Cardiac muscle cell (in vitro differentiated cells and primary cell): ENCODE data around the gene KAT2A. TPM values are rescaled to one million over a fixed set of nuclear protein-coding genes. Genes with fewer than 3 reads are reported as not detected.

ENCODE experiments used
- DNase-seq, 2 donors: peaks; one replicate each; pipeline versions ENCODE4 v3.0.0 to v3.0.0-alpha.2; 2010 to 2017; ENCODE audit warnings: low read depth in 1 of 2, low spot score in 1 of 2
- H3K27ac ChIP-seq: fragments of 200-600 bp; sonication (generic); 2 replicates; pipeline ENCODE4 v1.5.1; 2016
- H3K27me3 ChIP-seq: fragments of 200-600 bp; sonication (generic); 2 replicates; pipeline ENCODE4 v1.6.0; 2016; ENCODE audit warnings: control low read depth
- H3K36me3 ChIP-seq: fragments of 200-600 bp; sonication (generic); 2 replicates; pipeline ENCODE4 v1.5.1; 2016; ENCODE audit warnings: control low read depth
- H3K4me1 ChIP-seq: fragments of 200-600 bp; sonication (generic); 2 replicates; pipeline ENCODE4 v1.8.1; 2017; ENCODE audit warnings: low read depth, mild to moderate bottlenecking, mixed run types
- H3K4me3 ChIP-seq: fragments of 200-600 bp; sonication (generic); 2 replicates; pipeline ENCODE4 v1.5.1; 2016; ENCODE audit warnings: mild to moderate bottlenecking
- H3K9me3 ChIP-seq: fragments of 200-600 bp; sonication (generic); 2 replicates; pipeline ENCODE4 v1.5.1; 2017; ENCODE audit warnings: low read depth, mild to moderate bottlenecking, control low read depth
- polyA plus RNA-seq: library from polyadenylated mRNA; unstranded; fragments of >200 nt; fragmentation: Nextera tagmentation; extraction: Ambion mirVana; gene quantifications from 2 replicates; pipeline ENCODE4 v1.2.1, GENCODE V29; 2016
- total RNA-seq: library from RNA; depleted of rRNA; stranded (reverse); fragments of >200 nt; gene quantifications from 2 replicates; pipeline ENCODE4 v1.2.3, GENCODE V29; 2016
- TF ChIP-seq, protein P1 (sequence below): IDR thresholded peaks from 2 replicates; pipeline ENCODE4 v1.5.1; 2012; ENCODE audit warnings: low read depth, mild to moderate bottlenecking, low read length

KAT2A gene
- total and polyA plus RNA-seq, 2 experiments from 2014 or later, result 76.9 to 89.0 TPM

DNA sequence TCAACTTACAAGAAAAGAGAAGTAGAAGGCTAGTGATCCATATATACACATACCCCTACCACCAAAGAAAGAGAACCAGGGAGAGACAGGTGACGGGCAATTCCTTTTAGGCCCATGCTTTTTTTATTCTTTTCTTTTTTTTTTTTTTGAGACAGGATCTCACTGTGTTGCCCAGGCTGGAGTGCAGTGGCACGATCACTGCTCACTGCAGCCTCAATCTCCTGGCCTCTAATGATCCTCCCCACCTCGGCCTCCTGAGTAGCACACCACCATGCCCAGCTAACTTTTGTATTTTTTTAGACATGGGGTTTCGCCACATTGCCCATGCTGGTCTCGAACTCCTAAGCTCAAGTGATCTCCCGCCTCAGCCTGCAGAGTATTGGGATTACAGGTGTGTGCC lies 6.2 kb upstream of the KAT2A start:
- TF ChIP-seq, protein P1, sequence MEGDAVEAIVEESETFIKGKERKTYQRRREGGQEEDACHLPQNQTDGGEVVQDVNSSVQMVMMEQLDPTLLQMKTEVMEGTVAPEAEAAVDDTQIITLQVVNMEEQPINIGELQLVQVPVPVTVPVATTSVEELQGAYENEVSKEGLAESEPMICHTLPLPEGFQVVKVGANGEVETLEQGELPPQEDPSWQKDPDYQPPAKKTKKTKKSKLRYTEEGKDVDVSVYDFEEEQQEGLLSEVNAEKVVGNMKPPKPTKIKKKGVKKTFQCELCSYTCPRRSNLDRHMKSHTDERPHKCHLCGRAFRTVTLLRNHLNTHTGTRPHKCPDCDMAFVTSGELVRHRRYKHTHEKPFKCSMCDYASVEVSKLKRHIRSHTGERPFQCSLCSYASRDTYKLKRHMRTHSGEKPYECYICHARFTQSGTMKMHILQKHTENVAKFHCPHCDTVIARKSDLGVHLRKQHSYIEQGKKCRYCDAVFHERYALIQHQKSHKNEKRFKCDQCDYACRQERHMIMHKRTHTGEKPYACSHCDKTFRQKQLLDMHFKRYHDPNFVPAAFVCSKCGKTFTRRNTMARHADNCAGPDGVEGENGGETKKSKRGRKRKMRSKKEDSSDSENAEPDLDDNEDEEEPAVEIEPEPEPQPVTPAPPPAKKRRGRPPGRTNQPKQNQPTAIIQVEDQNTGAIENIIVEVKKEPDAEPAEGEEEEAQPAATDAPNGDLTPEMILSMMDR, result no peak
- no peak for DNase-seq
- no peaks in the 10 kb centered on the region for H3K4me1 ChIP-seq
- H3K4me3 ChIP-seq, result no peak overlapping the region
- H3K27me3 ChIP-seq, result no peaks in the 10 kb centered on the region
- H3K36me3 ChIP-seq, result peaks cover 27% of the 10 kb centered on the region
- H3K27ac ChIP-seq, result no peak overlapping the region
- no peaks in the 10 kb centered on the region for H3K9me3 ChIP-seq

DNA sequence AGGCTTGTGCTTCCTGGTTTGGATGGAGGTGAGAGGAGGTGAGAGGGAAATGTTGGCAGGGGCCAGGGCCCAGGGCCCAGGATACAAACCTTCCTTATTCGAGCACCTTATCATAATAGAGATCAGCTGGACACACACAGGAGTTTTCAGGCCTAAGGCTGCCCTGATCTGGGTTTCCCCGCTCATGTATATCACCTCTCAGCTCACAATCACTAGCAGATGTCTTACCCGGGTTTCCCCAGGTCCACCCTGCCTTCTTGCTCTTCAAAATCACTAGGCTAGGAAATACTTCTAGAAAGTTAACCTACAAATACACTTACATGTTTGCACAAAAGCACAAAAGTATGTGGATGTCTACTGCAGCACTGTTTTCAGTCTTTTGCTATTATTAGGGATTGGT lies 5.7 kb upstream of the KAT2A start:
- H3K27me3 ChIP-seq, result no peaks in the 10 kb centered on the region
- no peak for DNase-seq
- H3K9me3 ChIP-seq, result no peaks in the 10 kb centered on the region
- H3K4me3 ChIP-seq, result no peak overlapping the region
- TF ChIP-seq, protein P1, result no peak
- H3K36me3 ChIP-seq, result peaks cover 27% of the 10 kb centered on the region
- no peaks in the 10 kb centered on the region for H3K4me1 ChIP-seq
- H3K27ac ChIP-seq, result no peak overlapping the region

DNA sequence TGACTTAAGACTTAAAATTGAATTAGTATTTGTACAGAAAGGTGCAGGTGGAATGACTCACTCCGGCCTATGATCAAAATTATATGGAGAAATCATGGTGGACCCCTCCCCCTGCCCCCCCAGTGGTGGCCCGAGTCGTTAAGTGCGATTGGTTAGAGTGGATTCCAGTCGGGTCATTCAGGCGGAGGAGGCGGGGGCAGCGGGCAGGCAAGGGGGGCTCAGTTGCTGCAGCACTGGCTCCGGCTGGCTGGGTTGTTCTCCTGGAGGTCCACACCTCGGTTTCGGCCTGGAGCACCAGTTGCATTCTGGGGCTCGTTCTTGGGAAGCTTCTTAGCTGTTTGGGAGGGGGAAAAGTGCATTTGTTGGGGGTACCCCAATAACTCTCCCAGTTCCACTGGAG lies 4.4 kb upstream of the KAT2A start:
- Histone ChIP-seq H3K27ac (no peak overlapping the region), H3K4me1 (no peaks in the 10 kb centered on the region), H3K4me3 (no peak overlapping the region), H3K36me3 (peaks cover 27% of the 10 kb centered on the region), H3K9me3 (no peaks in the 10 kb centered on the region), H3K27me3 (no peaks in the 10 kb centered on the region)
- TF ChIP-seq, protein P1, result no peak
- DNase-seq, result no peak

DNA sequence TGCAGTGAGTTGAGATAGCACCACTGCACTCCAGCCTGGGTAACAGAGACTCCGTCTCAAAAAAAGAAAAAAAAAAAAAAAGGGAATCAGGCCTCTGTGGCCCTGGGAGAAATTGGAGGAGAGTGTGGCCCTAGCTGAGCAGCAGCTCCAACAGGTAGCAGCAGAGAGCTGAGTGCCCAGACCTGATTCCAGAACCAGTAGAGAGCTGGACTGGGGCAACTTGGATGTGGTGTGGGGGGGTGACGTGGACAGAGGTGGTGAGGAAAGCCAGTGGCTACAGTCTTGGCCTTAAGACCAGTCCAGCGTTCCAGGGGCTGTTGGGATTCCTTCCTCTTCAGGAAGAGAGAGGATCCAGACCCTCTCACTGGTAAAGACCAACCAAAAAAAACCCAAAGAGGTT lies 3.1 kb upstream of the KAT2A start:
- TF ChIP-seq, protein P1, result no peak
- no peaks in the 10 kb centered on the region for H3K4me1 ChIP-seq
- H3K36me3 ChIP-seq, result peaks cover 22% of the 10 kb centered on the region
- no peak overlapping the region for H3K27ac ChIP-seq
- DNase-seq, result no peak
- no peaks in the 10 kb centered on the region for H3K27me3 ChIP-seq
- no peaks in the 10 kb centered on the region for H3K9me3 ChIP-seq
- no peak overlapping the region for H3K4me3 ChIP-seq

DNA sequence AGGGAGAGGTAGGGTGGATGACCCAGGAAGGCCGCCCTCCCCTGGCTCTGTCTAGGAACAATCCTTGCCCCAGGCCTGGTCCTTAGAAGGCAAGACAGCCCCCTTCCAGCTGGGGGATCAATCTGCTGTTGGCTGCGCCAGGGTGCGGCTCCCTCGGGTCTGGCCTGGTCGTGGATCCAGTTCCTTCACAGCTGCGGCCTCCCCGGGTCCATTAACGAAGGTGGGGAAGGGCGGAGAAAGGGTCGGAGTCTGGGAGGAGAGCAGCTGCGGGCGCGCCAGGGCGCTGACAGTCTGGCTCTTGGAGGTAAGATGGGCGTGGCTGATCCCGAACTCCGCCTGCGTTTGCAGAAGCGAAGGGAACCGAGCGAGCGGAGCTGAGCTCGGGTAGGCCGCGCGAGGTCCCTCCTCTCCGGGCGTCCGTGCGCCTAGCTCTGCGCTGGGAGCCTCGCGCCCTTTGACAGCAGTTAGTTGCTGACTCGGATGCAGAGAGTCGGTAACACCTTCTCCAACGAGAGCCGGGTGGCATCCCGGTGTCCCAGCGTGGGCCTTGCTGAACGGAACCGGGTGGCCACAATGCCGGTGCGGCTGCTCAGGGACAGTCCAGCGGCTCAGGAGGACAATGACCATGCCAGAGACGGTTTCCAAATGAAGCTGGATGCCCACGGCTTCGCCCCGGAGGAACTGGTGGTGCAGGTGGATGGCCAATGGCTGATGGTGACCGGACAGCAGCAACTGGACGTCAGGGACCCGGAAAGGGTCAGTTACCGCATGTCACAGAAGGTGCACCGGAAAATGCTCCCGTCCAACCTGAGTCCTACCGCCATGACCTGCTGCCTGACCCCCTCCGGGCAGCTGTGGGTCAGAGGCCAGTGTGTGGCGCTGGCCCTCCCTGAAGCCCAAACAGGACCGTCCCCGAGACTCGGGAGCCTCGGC lies 1.5 kb upstream of the KAT2A start, which contains the start of gene HSPB9:
Gene HSPB9, plus strand, starts transcription at position 434 of the 933 bp plus-strand sequence. Its CDS starts 47 bp downstream, at position 481.
- TF ChIP-seq, protein P1, result no peak
- Histone ChIP-seq H3K27me3 (no peaks in the 10 kb centered on the region), H3K36me3 (peaks cover 9% of the 10 kb centered on the region), H3K4me3 (no peak within 1 kb of the TSS), H3K9me3 (no peaks in the 10 kb centered on the region), H3K27ac (no peak within 1 kb of the TSS), H3K4me1 (no peaks in the 10 kb centered on the region)
- DNase-seq, result peak; percentile 26 to 61
